ENCODE data around the gene IQSEC1.

- TF ChIP-seq TEAD4 (IDR thresholded peaks at IDR 0.05; ENCODE audit: low read depth, low read length): no peak
- TF ChIP-seq, protein P1, sequence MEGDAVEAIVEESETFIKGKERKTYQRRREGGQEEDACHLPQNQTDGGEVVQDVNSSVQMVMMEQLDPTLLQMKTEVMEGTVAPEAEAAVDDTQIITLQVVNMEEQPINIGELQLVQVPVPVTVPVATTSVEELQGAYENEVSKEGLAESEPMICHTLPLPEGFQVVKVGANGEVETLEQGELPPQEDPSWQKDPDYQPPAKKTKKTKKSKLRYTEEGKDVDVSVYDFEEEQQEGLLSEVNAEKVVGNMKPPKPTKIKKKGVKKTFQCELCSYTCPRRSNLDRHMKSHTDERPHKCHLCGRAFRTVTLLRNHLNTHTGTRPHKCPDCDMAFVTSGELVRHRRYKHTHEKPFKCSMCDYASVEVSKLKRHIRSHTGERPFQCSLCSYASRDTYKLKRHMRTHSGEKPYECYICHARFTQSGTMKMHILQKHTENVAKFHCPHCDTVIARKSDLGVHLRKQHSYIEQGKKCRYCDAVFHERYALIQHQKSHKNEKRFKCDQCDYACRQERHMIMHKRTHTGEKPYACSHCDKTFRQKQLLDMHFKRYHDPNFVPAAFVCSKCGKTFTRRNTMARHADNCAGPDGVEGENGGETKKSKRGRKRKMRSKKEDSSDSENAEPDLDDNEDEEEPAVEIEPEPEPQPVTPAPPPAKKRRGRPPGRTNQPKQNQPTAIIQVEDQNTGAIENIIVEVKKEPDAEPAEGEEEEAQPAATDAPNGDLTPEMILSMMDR (IDR thresholded peaks at IDR 0.05; ENCODE audit: control extremely low read depth in 1 of 3, insufficient read depth in 1 of 3, low read depth in 1 of 3, low read length in 3 of 3): no peak
- TF ChIP-seq POLR2AphosphoS5 (IDR thresholded peaks at IDR 0.05; ENCODE audit: low read depth, low read length): no peak
- no peak for TF ChIP-seq EGR1 (IDR thresholded peaks at IDR 0.05; ENCODE audit: borderline replicate concordance, low read depth, low read length)
- no peak for TF ChIP-seq EP300 (IDR thresholded peaks at IDR 0.05; ENCODE audit: borderline replicate concordance in 1 of 2, low read depth in 2 of 2, low read length in 2 of 2)
- no peak for TF ChIP-seq CHD2 (IDR thresholded peaks at IDR 0.05; ENCODE audit: low read length)
- TF ChIP-seq POLR2A (IDR thresholded peaks at IDR 0.05; ENCODE audit: control extremely low read depth in 1 of 2, low read depth in 2 of 2, low read length in 2 of 2): no peak
- no peak for TF ChIP-seq EZH2 (IDR thresholded peaks at IDR 0.05; ENCODE audit: low read depth, low read length, severe bottlenecking)
- TF ChIP-seq KDM1A (IDR thresholded peaks at IDR 0.05; ENCODE audit: borderline replicate concordance, low read length): no peak
- TF ChIP-seq YY1 (IDR thresholded peaks at IDR 0.05; ENCODE audit: low read depth, low read length): no peak
These were observed 213.4 kb downstream of the IQSEC1 start for GRCh38 chr3:12859840-12860239.
